HepG2 (cell line): ENCODE data around the gene COL2A1.

ENCODE experiments used
- BCL3 ChIP-seq: sonication (generic); formaldehyde crosslinking; IDR thresholded peaks from 2 replicates; pipeline ENCODE4 v1.5.1; 2020; ENCODE audit warnings: mild to moderate bottlenecking, missing genetic modification reagents, moderate library complexity
- CAMTA2 ChIP-seq: sonication (generic); formaldehyde crosslinking; IDR thresholded peaks from 2 replicates; pipeline ENCODE4 v1.4.0; 2020; ENCODE audit warnings: mild to moderate bottlenecking, missing genetic modification reagents, borderline replicate concordance
- CTCF ChIP-seq: sonication (generic); formaldehyde crosslinking; IDR thresholded peaks from 2 replicates; pipeline ENCODE4 v1.5.0; 2020; ENCODE audit warnings: mild to moderate bottlenecking, missing genetic modification reagents, moderate library complexity
- EHMT2 ChIP-seq: fragments of 200-600 bp; sonication (generic); IDR thresholded peaks from 2 replicates; pipeline ENCODE4 v1.7.0; 2017; ENCODE audit warnings: antibody characterized with exemption, low read depth, low read length, borderline replicate concordance
- NR2C2 ChIP-seq: sonication (generic); formaldehyde crosslinking; IDR thresholded peaks from 2 replicates; pipeline ENCODE4 v1.4.0; 2020; ENCODE audit warnings: missing genetic modification reagents, mild to moderate bottlenecking, moderate library complexity, borderline replicate concordance
- YY1 ChIP-seq: IDR thresholded peaks from 2 replicates; pipeline ENCODE4 v1.6.1; 2011; ENCODE audit warnings: low read length, low read depth, moderate library complexity, mild to moderate bottlenecking; ENCODE audit not compliant: insufficient read depth, insufficient replicate concordance
- ZBTB1 ChIP-seq: sonication (generic); formaldehyde crosslinking; IDR thresholded peaks from 2 replicates; pipeline ENCODE4 v1.4.0; 2020; ENCODE audit warnings: missing genetic modification reagents, borderline replicate concordance
- ZBTB26 ChIP-seq: IDR thresholded peaks from 2 replicates; pipeline ENCODE4 v1.6.1; 2016; ENCODE audit warnings: missing compliant biosample characterization, missing genetic modification reagents, borderline replicate concordance
- ZBTB43 ChIP-seq: sonication (generic); formaldehyde crosslinking; conservative IDR thresholded peaks from 2 replicates; pipeline ENCODE4 v1.4.0; 2020; ENCODE audit warnings: missing genetic modification reagents
- ZNF780A ChIP-seq: sonication (generic); formaldehyde crosslinking; IDR thresholded peaks from 2 replicates; pipeline ENCODE4 v1.8.0; 2022; ENCODE audit warnings: mild to moderate bottlenecking, missing genetic modification reagents, moderate library complexity

- TF ChIP-seq EHMT2 (no peak), ZBTB43 (CRISPR knock-in tag) (no peak), CTCF (no peak), YY1 (no peak), CAMTA2 (CRISPR knock-in tag) (no peak), ZBTB1 (CRISPR knock-in tag) (no peak), ZNF780A (CRISPR knock-in tag) (no peak), BCL3 (CRISPR knock-in tag) (no peak), NR2C2 (CRISPR knock-in tag) (no peak), ZBTB26 (CRISPR knock-in tag) (no peak)
These were observed 22.0 kb downstream of the COL2A1 start for GRCh38 chr12:47982311-47982710.
